Stomach (tissue), 9 donors: ENCODE results near the gene ATP5F1E. TPM values are rescaled to one million over a fixed set of nuclear protein-coding genes. Genes with fewer than 3 reads are reported as not detected.

ENCODE experiments used
- DNase-seq, 2 donors: peaks; one replicate each; pipeline versions ENCODE4 v3.0.0 to v3.0.0-alpha.2; 2013 to 2019
- H3K27ac ChIP-seq, 5 donors: fragments of 200-600 bp in 4 of 5; sonication (generic) in 4 of 5; one replicate each; pipeline ENCODE4 v1.5.1; 2013 to 2019; ENCODE audit warnings: mild to moderate bottlenecking in 1 of 5, moderate library complexity in 1 of 5
- H3K27me3 ChIP-seq, 3 donors: fragments of 200-600 bp; sonication (generic); one replicate each; pipeline ENCODE4 v1.5.1; 2017 to 2019; ENCODE audit warnings: mixed run types in 1 of 3
- H3K36me3 ChIP-seq, 4 donors: fragments of 200-600 bp; sonication (generic); 1 replicate in 3 of 4; 2 replicates in 1 of 4; pipeline ENCODE4 v1.5.1; 2016 to 2019
- H3K4me1 ChIP-seq, 4 donors: fragments of 200-600 bp; sonication (generic); one replicate each; pipeline ENCODE4 v1.5.1; 2016 to 2019
- H3K4me3 ChIP-seq, 4 donors: fragments of 200-600 bp; sonication (generic) in 3 of 4; one replicate each; pipeline ENCODE4 v1.5.1; 2016 to 2019; ENCODE audit warnings: mild to moderate bottlenecking in 1 of 4
- H3K9me3 ChIP-seq, 4 donors: fragments of 200-600 bp; sonication (generic); one replicate each; pipeline ENCODE4 v1.5.1; 2016 to 2019
- EP300 ChIP-seq: sonication (generic); formaldehyde crosslinking; IDR thresholded peaks from one replicate; pipeline ENCODE4 v1.6.1; 2017; ENCODE audit warnings: antibody characterized with exemption
- POLR2A ChIP-seq, 4 donors: fragments of 450-650 bp; IDR thresholded peaks; one replicate each; pipeline ENCODE4 v1.6.1; 2016; ENCODE audit warnings: antibody characterized with exemption in 4 of 4, control low read depth in 2 of 4, mild to moderate bottlenecking in 1 of 4, moderate library complexity in 1 of 4
- POLR2AphosphoS5 ChIP-seq, 3 donors: sonication (generic); formaldehyde crosslinking; IDR thresholded peaks; one replicate each; pipeline ENCODE4 v1.6.1; 2016; ENCODE audit warnings: antibody characterized with exemption in 3 of 3
- WGBS, 5 donors: extraction: QIAGEN DNeasy Blood & Tissue Kit in 3 of 5; methylation state at CpG; one replicate each; pipeline versions ENCODE4 v1.1.5 to v1.1.7; 2013 to 2018; 5-methylcytosine and 5-hydroxymethylcytosine counted together
- intact Hi-C: fragments of 100-400 bp; cut with DNase I; formaldehyde crosslinking; loops from one replicate; pipeline ENCODE4 v1.15.1; 2023; ENCODE audit warnings: low total_unique reads
- polyA plus RNA-seq, 3 donors: library from polyadenylated mRNA; stranded (reverse); fragments of 200-250 nt; gene quantifications; one replicate each; pipeline ENCODE4 v1.2.3, GENCODE V29; 2013
- total RNA-seq, 5 donors: library from RNA; depleted of rRNA; stranded (reverse); fragments of >200 nt; gene quantifications; one replicate each; pipeline versions ENCODE4 v1.1.0 to v1.2.3, GENCODE V29; 2014 to 2016
- TF ChIP-seq, protein P1 (sequence below), 7 experiments: fragments of 450-650 bp in 4 of 7; fragments of 200-600 bp in 3 of 7; sonication (generic) in 3 of 7; IDR thresholded peaks; one replicate each; pipeline ENCODE4 v1.5.1; 2016 to 2019; ENCODE audit warnings: antibody characterized with exemption in 7 of 7, control low read depth in 2 of 7, mild to moderate bottlenecking in 1 of 7
- donor health status: healthy with polysubstance abuse.
- donor health status: Bipolar disorder and iron deficiency.
- donor health status: healthy.

The ATP5F1E gene
- total and polyA plus RNA-seq, 8 donors, result 20.4 to 101 (median 43.9) TPM

DNA sequence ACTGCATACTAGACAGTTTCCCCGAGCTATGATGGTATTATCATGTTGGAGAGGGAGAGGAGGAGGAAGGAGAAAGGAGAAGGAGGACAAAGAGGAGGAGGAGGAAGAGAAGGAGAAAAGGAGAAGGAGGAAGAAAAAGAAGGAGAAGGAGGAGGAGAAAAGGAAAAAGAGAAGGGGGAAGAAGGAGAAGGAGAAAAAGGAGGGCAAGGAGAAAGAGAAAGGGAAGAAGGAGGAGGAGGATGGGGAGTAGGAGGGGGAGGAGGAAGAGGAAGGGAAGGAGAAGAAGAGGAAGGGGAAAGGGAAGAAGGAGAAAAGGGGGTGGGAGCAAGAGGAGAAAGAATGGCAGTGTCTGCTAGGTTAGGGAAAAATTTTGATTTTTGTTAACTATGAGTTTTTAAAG, 45.6 kb upstream of the ATP5F1E start:
- intact Hi-C loops, result no loop called here
- WGBS, 5 donors, result 29 to 66% (median 54%) methylated on average over 1 of the region's 1 CpG

DNA sequence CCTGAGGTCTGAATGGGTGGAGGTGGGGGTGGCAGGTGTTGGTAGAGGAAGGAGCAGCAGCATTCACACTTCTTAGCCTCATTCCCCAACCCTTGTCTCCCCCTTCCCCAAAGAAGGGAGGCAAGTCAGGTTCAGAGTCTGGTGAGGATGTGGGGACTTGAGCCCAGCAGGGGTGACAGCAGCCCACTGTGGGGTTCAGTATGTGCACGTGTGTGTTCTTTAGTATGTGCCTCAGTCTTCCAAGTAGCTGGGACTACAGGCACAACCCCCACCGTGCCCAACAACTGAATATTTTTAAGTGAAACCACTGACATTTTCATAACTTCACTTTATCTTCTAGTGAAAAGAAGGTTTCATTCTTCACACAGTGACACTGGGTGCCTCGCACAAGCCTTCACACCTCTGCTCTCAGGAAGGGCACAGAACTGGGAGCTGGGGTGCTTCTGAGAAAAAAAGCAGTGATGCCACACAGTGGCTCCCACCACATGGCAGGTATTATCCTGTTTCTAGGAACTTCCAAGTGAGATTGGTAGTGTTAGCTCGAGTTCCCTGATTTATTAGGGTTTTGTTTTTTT, 43.9 kb upstream of the ATP5F1E start:
- WGBS, 5 donors, result 68 to 75% (median 73%) methylated on average over 4 of the region's 4 CpGs
- H3K27me3 ChIP-seq, result peaks cover 0 to 53% (median 6%) of the 10 kb centered on the region in 3 donors
- no peaks in the 10 kb centered on the region for H3K36me3 ChIP-seq
- no peak overlapping the region for H3K4me3 ChIP-seq
- no peak overlapping the region for H3K27ac ChIP-seq
- no peak for DNase-seq
- intact Hi-C loops, result no loop called here
- TF ChIP-seq POLR2AphosphoS5 (IDR thresholded peaks at IDR 0.05) (no peak), EP300 (no peak), POLR2A (IDR thresholded peaks at IDR 0.05) (no peak)
- TF ChIP-seq, protein P1, sequence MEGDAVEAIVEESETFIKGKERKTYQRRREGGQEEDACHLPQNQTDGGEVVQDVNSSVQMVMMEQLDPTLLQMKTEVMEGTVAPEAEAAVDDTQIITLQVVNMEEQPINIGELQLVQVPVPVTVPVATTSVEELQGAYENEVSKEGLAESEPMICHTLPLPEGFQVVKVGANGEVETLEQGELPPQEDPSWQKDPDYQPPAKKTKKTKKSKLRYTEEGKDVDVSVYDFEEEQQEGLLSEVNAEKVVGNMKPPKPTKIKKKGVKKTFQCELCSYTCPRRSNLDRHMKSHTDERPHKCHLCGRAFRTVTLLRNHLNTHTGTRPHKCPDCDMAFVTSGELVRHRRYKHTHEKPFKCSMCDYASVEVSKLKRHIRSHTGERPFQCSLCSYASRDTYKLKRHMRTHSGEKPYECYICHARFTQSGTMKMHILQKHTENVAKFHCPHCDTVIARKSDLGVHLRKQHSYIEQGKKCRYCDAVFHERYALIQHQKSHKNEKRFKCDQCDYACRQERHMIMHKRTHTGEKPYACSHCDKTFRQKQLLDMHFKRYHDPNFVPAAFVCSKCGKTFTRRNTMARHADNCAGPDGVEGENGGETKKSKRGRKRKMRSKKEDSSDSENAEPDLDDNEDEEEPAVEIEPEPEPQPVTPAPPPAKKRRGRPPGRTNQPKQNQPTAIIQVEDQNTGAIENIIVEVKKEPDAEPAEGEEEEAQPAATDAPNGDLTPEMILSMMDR (IDR thresholded peaks at IDR 0.05), result no peak
- H3K9me3 ChIP-seq, result no peaks in the 10 kb centered on the region
- H3K4me1 ChIP-seq, result no peaks in the 10 kb centered on the region

More for the DNA sequence above, 45.6 kb upstream of the ATP5F1E start:
- no peaks in the 10 kb centered on the region for H3K4me1 ChIP-seq
- TF ChIP-seq POLR2A (IDR thresholded peaks at IDR 0.05) (no peak), EP300 (no peak), POLR2AphosphoS5 (IDR thresholded peaks at IDR 0.05) (no peak)
- TF ChIP-seq, protein P1 (IDR thresholded peaks at IDR 0.05), result no peak
- H3K27ac ChIP-seq, result no peak overlapping the region
- no peak for DNase-seq
- H3K9me3 ChIP-seq, result no peaks in the 10 kb centered on the region
- H3K4me3 ChIP-seq, result no peak overlapping the region
- H3K27me3 ChIP-seq, result peaks cover 0 to 45% (median 6%) of the 10 kb centered on the region in 3 donors
- no peaks in the 10 kb centered on the region for H3K36me3 ChIP-seq

DNA sequence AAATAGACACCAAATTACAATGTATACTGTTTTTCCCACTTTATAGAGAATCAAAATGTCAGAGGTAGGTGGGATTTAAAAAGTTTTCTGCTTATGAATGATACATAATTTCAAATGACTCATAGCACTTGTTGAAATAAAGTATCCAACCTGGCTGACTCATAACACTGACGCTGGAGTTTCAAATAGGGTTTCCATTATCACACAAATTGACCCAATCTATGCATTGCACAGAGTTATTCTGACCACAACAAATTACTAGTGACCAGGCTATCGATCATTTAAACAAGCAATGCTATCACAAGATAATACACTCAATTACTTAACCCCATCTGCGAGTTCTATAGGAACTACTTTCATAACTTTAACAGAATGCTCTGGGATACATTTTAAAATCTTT, 42.3 kb upstream of the ATP5F1E start:
- DNase-seq, result no peak
- H3K36me3 ChIP-seq, result no peaks in the 10 kb centered on the region
- no peak overlapping the region for H3K27ac ChIP-seq
- TF ChIP-seq, protein P1 (IDR thresholded peaks at IDR 0.05), result no peak
- TF ChIP-seq EP300, result no peak
- TF ChIP-seq POLR2AphosphoS5 (IDR thresholded peaks at IDR 0.05), result no peak
- no peak for TF ChIP-seq POLR2A (IDR thresholded peaks at IDR 0.05)
- 10 to 33% (median 14%) methylated on average over 3 of the region's 3 CpGs for WGBS, 5 donors
- H3K4me1 ChIP-seq, result no peaks in the 10 kb centered on the region
- no peak overlapping the region for H3K4me3 ChIP-seq
- H3K9me3 ChIP-seq, result no peaks in the 10 kb centered on the region
- peaks cover 0 to 50% (median 6%) of the 10 kb centered on the region in 3 donors for H3K27me3 ChIP-seq
- intact Hi-C loops, result no loop called here

DNA sequence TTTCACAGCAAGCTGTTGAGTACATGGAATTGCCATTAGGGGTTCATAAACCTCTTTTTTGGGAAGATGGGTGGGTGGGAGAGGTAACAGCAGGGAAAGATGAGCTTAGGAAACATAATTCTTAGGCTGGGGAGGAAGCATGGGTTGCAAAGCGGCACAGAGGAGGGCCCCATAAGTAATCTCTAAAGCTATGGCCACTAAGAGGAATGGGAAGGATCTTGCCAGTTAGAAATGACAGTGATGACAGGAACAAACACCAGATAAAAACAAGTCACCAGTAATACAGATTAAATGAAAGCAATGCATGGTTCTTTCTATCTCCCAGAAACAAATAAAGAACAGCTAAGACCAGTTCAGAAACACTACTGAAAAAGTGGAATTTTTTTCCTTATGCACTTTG, 41.4 kb upstream of the ATP5F1E start:
- DNase-seq, result no peak
- Histone ChIP-seq H3K4me3 (no peak overlapping the region), H3K4me1 (no peaks in the 10 kb centered on the region), H3K27ac (no peak overlapping the region), H3K36me3 (no peaks in the 10 kb centered on the region), H3K9me3 (no peaks in the 10 kb centered on the region), H3K27me3 (peaks cover 0 to 43% (median 6%) of the 10 kb centered on the region in 3 donors)
- intact Hi-C loops, result no loop called here
- TF ChIP-seq POLR2AphosphoS5 (IDR thresholded peaks at IDR 0.05) (no peak), EP300 (no peak), POLR2A (IDR thresholded peaks at IDR 0.05) (no peak)
- TF ChIP-seq, protein P1 (IDR thresholded peaks at IDR 0.05), result no peak
- whole genome bisulfite sequencing, 5 donors, result 83 to 96% (median 90%) methylated on average over 1 of the region's 1 CpG
